Vagina (tissue), 2 donors: ENCODE data around the gene APOB. TPM values are rescaled to one million over a fixed set of nuclear protein-coding genes. Genes with fewer than 3 reads are reported as not detected.

Experiments
- DNase-seq, 2 donors: peaks; one replicate each; pipeline ENCODE4 v3.0.0-alpha.2; 2017; ENCODE audit errors: extremely low spot score in 2 of 2
- H3K27ac ChIP-seq: fragments of 200-600 bp; sonication (generic); one replicate; pipeline ENCODE4 v1.5.1; 2019
- H3K27me3 ChIP-seq: fragments of 200-600 bp; sonication (generic); one replicate; pipeline ENCODE4 v1.5.1; 2019
- H3K36me3 ChIP-seq, 2 donors: fragments of 200-600 bp; sonication (generic); one replicate each; pipeline ENCODE4 v1.5.1; 2017 to 2019
- H3K4me1 ChIP-seq: fragments of 200-600 bp; sonication (generic); one replicate; pipeline ENCODE4 v1.5.1; 2019
- H3K4me3 ChIP-seq, 2 donors: fragments of 200-600 bp; sonication (generic); 1 replicate in 1 of 2; 2 replicates in 1 of 2; pipeline ENCODE4 v1.5.1; 2016 to 2019
- H3K9me3 ChIP-seq: fragments of 200-600 bp; sonication (generic); one replicate; pipeline ENCODE4 v1.5.1; 2019
- POLR2A ChIP-seq, 2 donors: fragments of 450-650 bp; IDR thresholded peaks; one replicate each; pipeline ENCODE4 v1.6.1; 2017; ENCODE audit warnings: antibody characterized with exemption in 2 of 2, mild to moderate bottlenecking in 2 of 2, moderate library complexity in 2 of 2
- POLR2AphosphoS5 ChIP-seq, 2 donors: sonication (generic); formaldehyde crosslinking; IDR thresholded peaks; one replicate each; pipeline ENCODE4 v1.9.0; 2017; ENCODE audit warnings: antibody characterized with exemption in 2 of 2, mild to moderate bottlenecking in 2 of 2, low read depth in 1 of 2; ENCODE audit not compliant: insufficient read depth in 1 of 2
- intact Hi-C: fragments of 100-400 bp; cut with DNase I; formaldehyde crosslinking; loops from one replicate; pipeline ENCODE4 v1.15.1; 2023
- total RNA-seq: library from RNA; depleted of rRNA; stranded (reverse); fragments of >200 nt; gene quantifications from one replicate; pipeline ENCODE4 v1.2.3, GENCODE V29; 2016
- TF ChIP-seq, protein P1 (sequence below), 3 experiments: fragments of 450-650 bp in 2 of 3; fragments of 200-600 bp in 1 of 3; sonication (generic) in 1 of 3; IDR thresholded peaks; one replicate each; pipeline ENCODE4 v1.5.1; 2017 to 2019; ENCODE audit warnings: antibody characterized with exemption in 3 of 3, mild to moderate bottlenecking in 2 of 3, moderate library complexity in 2 of 3

Gene APOB
- total RNA-seq, 1 donor from 2014 or later = not detected

DNA sequence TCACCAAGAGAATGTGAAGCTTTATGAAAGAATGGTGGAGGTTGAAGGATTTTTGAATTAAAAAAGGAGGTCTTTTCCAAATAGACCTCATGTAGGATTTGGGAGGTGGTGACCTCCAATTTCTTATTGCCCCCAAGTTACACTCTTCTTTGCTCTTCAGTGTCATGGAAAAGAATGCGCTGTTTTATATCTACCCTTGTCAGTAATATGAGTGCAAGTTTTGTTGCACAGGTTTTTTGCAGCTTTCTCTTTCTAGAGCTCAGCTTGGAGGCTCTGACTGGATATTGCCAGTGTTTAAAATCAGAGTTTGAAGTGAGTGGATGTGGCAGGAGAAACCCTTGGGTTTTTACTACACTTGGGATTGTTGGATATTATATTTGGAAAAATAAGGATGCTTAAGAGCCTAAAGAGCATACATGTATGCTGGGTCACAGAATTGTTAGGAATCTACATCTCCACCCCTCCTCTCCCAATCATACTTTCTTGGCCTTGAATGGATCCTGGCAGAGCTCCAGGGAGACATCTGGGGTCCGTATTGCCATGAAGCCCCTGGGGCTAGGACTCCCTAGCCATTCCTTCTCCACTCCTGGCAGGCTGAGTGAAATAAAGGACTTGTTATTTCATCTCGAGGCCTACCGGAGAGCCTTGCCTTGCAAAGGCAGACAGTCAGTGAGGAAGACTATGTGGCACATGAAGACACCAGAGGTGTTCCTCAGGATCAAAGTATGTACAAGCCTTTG, 43.8 kb downstream of the APOB start:
- Histone ChIP-seq H3K4me3 (no peak overlapping the region), H3K4me1 (peaks cover 5% of the 10 kb centered on the region), H3K27ac (no peak overlapping the region), H3K27me3 (no peaks in the 10 kb centered on the region), H3K9me3 (no peaks in the 10 kb centered on the region), H3K36me3 (no peaks in the 10 kb centered on the region)
- TF ChIP-seq POLR2AphosphoS5 (IDR thresholded peaks at IDR 0.05; ENCODE audit: insufficient read depth in 1 of 2, low read depth in 1 of 2) (no peak), POLR2A (IDR thresholded peaks at IDR 0.05) (no peak)
- TF ChIP-seq, protein P1, sequence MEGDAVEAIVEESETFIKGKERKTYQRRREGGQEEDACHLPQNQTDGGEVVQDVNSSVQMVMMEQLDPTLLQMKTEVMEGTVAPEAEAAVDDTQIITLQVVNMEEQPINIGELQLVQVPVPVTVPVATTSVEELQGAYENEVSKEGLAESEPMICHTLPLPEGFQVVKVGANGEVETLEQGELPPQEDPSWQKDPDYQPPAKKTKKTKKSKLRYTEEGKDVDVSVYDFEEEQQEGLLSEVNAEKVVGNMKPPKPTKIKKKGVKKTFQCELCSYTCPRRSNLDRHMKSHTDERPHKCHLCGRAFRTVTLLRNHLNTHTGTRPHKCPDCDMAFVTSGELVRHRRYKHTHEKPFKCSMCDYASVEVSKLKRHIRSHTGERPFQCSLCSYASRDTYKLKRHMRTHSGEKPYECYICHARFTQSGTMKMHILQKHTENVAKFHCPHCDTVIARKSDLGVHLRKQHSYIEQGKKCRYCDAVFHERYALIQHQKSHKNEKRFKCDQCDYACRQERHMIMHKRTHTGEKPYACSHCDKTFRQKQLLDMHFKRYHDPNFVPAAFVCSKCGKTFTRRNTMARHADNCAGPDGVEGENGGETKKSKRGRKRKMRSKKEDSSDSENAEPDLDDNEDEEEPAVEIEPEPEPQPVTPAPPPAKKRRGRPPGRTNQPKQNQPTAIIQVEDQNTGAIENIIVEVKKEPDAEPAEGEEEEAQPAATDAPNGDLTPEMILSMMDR (IDR thresholded peaks at IDR 0.05) = no peak
- intact Hi-C loops = no loop called here
- DNase-seq = no peak

DNA sequence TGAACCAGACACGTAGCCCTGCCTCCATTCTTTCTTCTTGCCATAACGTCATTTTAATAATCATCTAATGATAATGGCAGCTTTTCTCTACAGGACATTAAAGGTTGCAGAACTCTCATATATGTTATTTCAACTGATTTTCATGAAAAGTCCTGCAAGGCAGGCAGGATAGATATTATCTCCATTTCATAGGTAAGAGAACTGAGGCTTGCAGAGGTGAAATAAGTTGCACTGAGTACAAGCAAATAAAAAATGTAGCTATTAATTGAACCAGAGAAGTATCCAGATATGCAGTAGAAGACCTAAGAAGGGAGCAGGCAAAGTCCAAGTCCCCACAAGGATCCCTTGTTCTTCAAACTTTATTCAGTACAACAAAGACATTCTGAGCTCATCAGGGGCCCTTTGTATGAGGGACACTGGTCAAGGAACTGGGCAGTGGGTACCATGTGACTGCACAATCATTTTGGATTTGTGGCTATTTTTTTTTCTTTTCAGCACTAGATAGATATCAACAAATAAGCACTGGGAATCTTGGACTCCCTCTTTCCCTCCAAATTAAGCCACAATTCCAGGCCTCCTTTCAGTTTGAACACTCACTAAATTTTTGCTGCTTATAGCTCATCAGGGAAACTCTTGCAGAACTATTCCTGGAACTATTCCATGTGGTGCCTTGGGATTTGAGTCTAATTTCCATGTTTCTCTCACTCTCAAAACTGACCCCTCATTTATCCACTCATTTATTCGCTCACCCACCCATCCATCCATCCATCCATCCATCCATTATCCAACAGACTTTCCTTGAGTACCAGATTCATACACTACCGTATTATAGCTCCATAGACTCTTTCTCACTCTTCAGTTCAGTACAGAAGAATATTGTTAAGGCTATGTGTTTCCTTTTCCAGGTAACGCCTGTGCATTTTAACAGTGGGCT, 44.6 kb downstream of the APOB start:
- Histone ChIP-seq H3K4me1 (peaks cover 5% of the 10 kb centered on the region), H3K27ac (no peak overlapping the region), H3K4me3 (no peak overlapping the region), H3K36me3 (no peaks in the 10 kb centered on the region), H3K9me3 (no peaks in the 10 kb centered on the region), H3K27me3 (no peaks in the 10 kb centered on the region)
- DNase-seq = no peak
- TF ChIP-seq, protein P1 (IDR thresholded peaks at IDR 0.05) = no peak
- no peak for TF ChIP-seq POLR2AphosphoS5 (IDR thresholded peaks at IDR 0.05; ENCODE audit: insufficient read depth in 1 of 2, low read depth in 1 of 2)
- no peak for TF ChIP-seq POLR2A (IDR thresholded peaks at IDR 0.05)
- intact Hi-C loops = no loop called here

DNA sequence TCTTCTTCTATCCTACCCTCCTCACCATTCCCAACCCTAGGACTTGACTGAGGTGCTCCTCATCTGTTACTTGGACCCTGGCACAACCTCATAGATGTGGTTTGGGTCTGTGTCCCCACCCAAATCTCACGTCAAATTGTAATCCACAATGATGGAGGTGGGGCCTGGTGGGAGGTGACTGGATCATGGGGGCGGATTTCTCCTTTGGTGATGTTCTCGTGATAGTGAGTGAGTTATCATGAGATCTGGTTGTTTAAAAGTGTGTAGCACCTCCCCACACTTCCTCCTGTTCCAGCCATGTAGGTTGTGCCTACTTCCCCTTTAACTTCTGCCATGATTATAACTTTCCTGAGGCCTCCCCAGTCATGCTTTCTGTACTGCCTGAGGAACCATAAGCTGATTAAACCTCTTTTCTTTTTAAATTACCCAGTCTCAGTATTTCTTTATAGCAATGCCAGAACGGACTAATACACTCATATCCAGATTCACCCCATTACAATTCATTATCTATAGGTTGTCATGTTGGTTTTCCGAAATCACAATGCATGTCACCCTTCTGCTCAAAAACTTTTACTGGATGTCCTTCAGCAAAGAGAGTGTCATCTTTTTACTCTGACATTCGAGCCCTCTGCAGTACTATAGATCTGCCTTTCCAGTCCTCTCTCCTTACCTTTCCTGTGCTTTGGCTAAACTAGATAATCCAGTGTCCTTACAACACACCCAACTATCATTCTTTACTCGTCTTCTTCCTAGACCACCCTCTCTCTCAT, 45.7 kb downstream of the APOB start:
- TF ChIP-seq POLR2A (IDR thresholded peaks at IDR 0.05) (no peak), POLR2AphosphoS5 (IDR thresholded peaks at IDR 0.05; ENCODE audit: insufficient read depth in 1 of 2, low read depth in 1 of 2) (no peak)
- TF ChIP-seq, protein P1 (IDR thresholded peaks at IDR 0.05) = no peak
- intact Hi-C loops = no loop called here
- H3K4me3 ChIP-seq = no peak overlapping the region

DNA sequence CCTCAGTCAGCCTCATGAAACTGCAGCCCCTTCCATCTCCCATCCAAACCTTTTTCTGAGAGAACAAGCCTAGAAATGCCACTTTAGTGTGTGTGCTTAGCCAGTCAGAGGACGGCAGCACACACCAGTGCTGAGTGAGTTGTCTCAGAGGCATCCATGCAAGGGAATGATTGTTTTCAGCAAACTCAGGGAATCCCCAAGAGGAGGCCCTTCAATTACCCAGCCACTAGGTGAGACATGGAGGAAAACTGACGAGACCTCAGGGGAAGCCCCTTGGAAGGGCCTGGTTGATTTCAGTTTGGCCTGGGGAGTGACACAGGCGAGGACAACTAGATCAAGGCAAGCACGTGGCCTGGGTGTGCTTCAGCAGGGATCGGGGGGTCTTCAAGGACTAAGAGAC, 49.7 kb downstream of the APOB start:
- H3K27ac ChIP-seq = no peak overlapping the region
- TF ChIP-seq POLR2A (IDR thresholded peaks at IDR 0.05) = no peak
- no peak for TF ChIP-seq POLR2AphosphoS5 (IDR thresholded peaks at IDR 0.05; ENCODE audit: insufficient read depth in 1 of 2, low read depth in 1 of 2)
- TF ChIP-seq, protein P1 (IDR thresholded peaks at IDR 0.05) = no peak
- intact Hi-C loops = no loop called here
- no peak overlapping the region for H3K4me3 ChIP-seq
- no peak for DNase-seq
- H3K27me3 ChIP-seq = no peaks in the 10 kb centered on the region
- H3K9me3 ChIP-seq = no peaks in the 10 kb centered on the region
- peaks cover 34% of the 10 kb centered on the region for H3K4me1 ChIP-seq
- no peaks in the 10 kb centered on the region for H3K36me3 ChIP-seq

More for the DNA sequence above, 45.7 kb downstream of the APOB start:
- Histone ChIP-seq H3K4me1 (peaks cover 5% of the 10 kb centered on the region), H3K27ac (no peak overlapping the region), H3K27me3 (no peaks in the 10 kb centered on the region), H3K9me3 (no peaks in the 10 kb centered on the region), H3K36me3 (no peaks in the 10 kb centered on the region)
- no peak for DNase-seq
